ENCODE measurements around the gene SLC35B1. TPM values are rescaled to one million over a fixed set of nuclear protein-coding genes. Genes with fewer than 3 reads are reported as not detected.

Gene SLC35B1
- total RNA-seq, 1 experiment from 2014 or later: 55.9 TPM

GRCh38 chr17:49728425-49728824, 20.7 kb upstream of the SLC35B1 start:
- Mint-ChIP-seq H3K9me3 (peaks cover 9% of the 10 kb centered on the region), H3K4me3 (no peak overlapping the region), H3K27ac (no peak overlapping the region), H3K4me1 (0 out of 2 replicates have a peak, but pooled peaks cover 2% of the 10 kb centered on the region), H3K27me3 (ENCODE audit: low read depth) (no peaks in the 10 kb centered on the region; the same call in 1 of the 2 replicates), H3K36me3 (peaks cover 21% of the 10 kb centered on the region)
- POLR2A ChIA-PET: interaction anchor here (0.5 kb wide), 1 partner anchor 36 kb away, joined by 3 read pairs; the partner anchor contains the start of gene FAM117A
- no peak for ATAC-seq
- DNase-seq (ENCODE audit: low spot score): no peak
- CTCF ChIA-PET: interaction anchor here (1.4 kb wide), 1 partner anchor 20 kb away, joined by 4 read pairs; the partner anchor contains the start of gene SLC35B1
- TF ChIP-seq GRHL2 (CRISPR knock-in tag; IDR thresholded peaks at IDR 0.05; ENCODE audit: insufficient replicate concordance, severe bottlenecking): no peak
- TF ChIP-seq EMX1 (CRISPR knock-in tag; IDR thresholded peaks at IDR 0.05): no peak
- TF ChIP-seq NFYB (CRISPR knock-in tag; conservative IDR thresholded peaks at IDR 0.05; ENCODE audit: low read depth): no peak
- no peak for TF ChIP-seq ZNF263 (CRISPR knock-in tag; IDR thresholded peaks at IDR 0.05; ENCODE audit: low read depth)
- TF ChIP-seq ATF1 (CRISPR knock-in tag; IDR thresholded peaks at IDR 0.05): no peak
- no peak for TF ChIP-seq ZNF416 (CRISPR knock-in tag; IDR thresholded peaks at IDR 0.05)
- TF ChIP-seq MAX (CRISPR knock-in tag; IDR thresholded peaks at IDR 0.05): no peak
- TF ChIP-seq TEAD4 (CRISPR knock-in tag; IDR thresholded peaks at IDR 0.05): no peak

DNA sequence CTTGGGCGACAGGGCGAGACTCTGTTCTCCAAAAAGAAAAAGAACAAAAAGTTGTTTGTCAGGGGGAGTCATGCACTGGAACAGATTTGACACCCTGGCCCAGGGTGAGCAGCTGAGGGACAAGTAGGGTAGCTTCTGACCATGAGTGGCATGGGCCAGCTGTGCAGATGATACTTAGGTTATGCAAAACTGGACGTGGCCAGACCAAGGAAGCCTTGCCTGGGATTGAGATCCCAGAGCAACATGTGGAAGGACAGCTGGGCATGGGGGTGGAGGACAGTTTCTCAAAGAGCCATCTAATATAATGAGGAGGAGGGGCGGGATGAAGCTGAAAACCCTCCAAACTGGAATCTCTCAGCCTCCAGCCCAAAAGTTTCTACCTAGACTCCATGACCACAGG, 19.6 kb upstream of the SLC35B1 start:
- H3K27ac Mint-ChIP-seq: no peak overlapping the region
- CTCF ChIA-PET: interaction anchor here (1.5 kb wide), 1 partner anchor 171 kb away, joined by 4 read pairs; no protein-coding TSS in a partner anchor
- TF ChIP-seq NR1H2 (CRISPR knock-in tag; IDR thresholded peaks at IDR 0.05): no peak
- no peak for TF ChIP-seq FOXK1 (CRISPR knock-in tag; IDR thresholded peaks at IDR 0.05)
- TF ChIP-seq ZNF219 (CRISPR knock-in tag; IDR thresholded peaks at IDR 0.05; ENCODE audit: borderline replicate concordance): no peak
- no peak for TF ChIP-seq MYBL2 (CRISPR knock-in tag; IDR thresholded peaks at IDR 0.05)
- no peak for TF ChIP-seq ZNF532 (CRISPR knock-in tag; IDR thresholded peaks at IDR 0.05; ENCODE audit: borderline replicate concordance)
- no peak for TF ChIP-seq NFATC4 (CRISPR knock-in tag; IDR thresholded peaks at IDR 0.05)
- TF ChIP-seq ELF4 (CRISPR knock-in tag; IDR thresholded peaks at IDR 0.05; ENCODE audit: low read depth): no peak
- TF ChIP-seq, protein P1, sequence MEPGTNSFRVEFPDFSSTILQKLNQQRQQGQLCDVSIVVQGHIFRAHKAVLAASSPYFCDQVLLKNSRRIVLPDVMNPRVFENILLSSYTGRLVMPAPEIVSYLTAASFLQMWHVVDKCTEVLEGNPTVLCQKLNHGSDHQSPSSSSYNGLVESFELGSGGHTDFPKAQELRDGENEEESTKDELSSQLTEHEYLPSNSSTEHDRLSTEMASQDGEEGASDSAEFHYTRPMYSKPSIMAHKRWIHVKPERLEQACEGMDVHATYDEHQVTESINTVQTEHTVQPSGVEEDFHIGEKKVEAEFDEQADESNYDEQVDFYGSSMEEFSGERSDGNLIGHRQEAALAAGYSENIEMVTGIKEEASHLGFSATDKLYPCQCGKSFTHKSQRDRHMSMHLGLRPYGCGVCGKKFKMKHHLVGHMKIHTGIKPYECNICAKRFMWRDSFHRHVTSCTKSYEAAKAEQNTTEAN (CRISPR knock-in tag; IDR thresholded peaks at IDR 0.05): no peak
- no peak for TF ChIP-seq KAT7 (CRISPR knock-in tag; IDR thresholded peaks at IDR 0.05; ENCODE audit: borderline replicate concordance)
- TF ChIP-seq CDX4 (CRISPR knock-in tag; IDR thresholded peaks at IDR 0.05; ENCODE audit: borderline replicate concordance): no peak
- no peak for TF ChIP-seq HMGA2 (CRISPR knock-in tag; IDR thresholded peaks at IDR 0.05)
- no peak for TF ChIP-seq EMX1 (CRISPR knock-in tag; IDR thresholded peaks at IDR 0.05)
- no peak for TF ChIP-seq MAX (CRISPR knock-in tag; IDR thresholded peaks at IDR 0.05)
- no peak for TF ChIP-seq NR2C2 (CRISPR knock-in tag; IDR thresholded peaks at IDR 0.05)
- TF ChIP-seq, protein P2, sequence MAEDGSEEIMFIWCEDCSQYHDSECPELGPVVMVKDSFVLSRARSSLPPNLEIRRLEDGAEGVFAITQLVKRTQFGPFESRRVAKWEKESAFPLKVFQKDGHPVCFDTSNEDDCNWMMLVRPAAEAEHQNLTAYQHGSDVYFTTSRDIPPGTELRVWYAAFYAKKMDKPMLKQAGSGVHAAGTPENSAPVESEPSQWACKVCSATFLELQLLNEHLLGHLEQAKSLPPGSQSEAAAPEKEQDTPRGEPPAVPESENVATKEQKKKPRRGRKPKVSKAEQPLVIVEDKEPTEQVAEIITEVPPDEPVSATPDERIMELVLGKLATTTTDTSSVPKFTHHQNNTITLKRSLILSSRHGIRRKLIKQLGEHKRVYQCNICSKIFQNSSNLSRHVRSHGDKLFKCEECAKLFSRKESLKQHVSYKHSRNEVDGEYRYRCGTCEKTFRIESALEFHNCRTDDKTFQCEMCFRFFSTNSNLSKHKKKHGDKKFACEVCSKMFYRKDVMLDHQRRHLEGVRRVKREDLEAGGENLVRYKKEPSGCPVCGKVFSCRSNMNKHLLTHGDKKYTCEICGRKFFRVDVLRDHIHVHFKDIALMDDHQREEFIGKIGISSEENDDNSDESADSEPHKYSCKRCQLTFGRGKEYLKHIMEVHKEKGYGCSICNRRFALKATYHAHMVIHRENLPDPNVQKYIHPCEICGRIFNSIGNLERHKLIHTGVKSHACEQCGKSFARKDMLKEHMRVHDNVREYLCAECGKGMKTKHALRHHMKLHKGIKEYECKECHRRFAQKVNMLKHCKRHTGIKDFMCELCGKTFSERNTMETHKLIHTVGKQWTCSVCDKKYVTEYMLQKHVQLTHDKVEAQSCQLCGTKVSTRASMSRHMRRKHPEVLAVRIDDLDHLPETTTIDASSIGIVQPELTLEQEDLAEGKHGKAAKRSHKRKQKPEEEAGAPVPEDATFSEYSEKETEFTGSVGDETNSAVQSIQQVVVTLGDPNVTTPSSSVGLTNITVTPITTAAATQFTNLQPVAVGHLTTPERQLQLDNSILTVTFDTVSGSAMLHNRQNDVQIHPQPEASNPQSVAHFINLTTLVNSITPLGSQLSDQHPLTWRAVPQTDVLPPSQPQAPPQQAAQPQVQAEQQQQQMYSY (CRISPR knock-in tag; IDR thresholded peaks at IDR 0.05): no peak
- no peaks in the 10 kb centered on the region; the same call in 1 of the 2 replicates for H3K27me3 Mint-ChIP-seq (ENCODE audit: low read depth)
- no peak for DNase-seq (ENCODE audit: low spot score)
- 0 out of 2 replicates have a peak, but pooled peaks cover 2% of the 10 kb centered on the region for H3K4me1 Mint-ChIP-seq
- POLR2A ChIA-PET: no interaction called here
- no peak overlapping the region for H3K4me3 Mint-ChIP-seq
- H3K9me3 Mint-ChIP-seq: peaks cover 9% of the 10 kb centered on the region
- ATAC-seq: no peak
- H3K36me3 Mint-ChIP-seq: peaks cover 21% of the 10 kb centered on the region

All from WTC11 (cell line).